Embryonic facial prominence (tissue), 1 donor: Measurements from ENCODE around the gene IGDCC3.

ENCODE experiments used
- DNase-seq: peaks from one replicate; pipeline ENCODE4 v3.0.0-alpha.2; 2016; ENCODE audit errors: extremely low spot score

IGDCC3 gene

DNA sequence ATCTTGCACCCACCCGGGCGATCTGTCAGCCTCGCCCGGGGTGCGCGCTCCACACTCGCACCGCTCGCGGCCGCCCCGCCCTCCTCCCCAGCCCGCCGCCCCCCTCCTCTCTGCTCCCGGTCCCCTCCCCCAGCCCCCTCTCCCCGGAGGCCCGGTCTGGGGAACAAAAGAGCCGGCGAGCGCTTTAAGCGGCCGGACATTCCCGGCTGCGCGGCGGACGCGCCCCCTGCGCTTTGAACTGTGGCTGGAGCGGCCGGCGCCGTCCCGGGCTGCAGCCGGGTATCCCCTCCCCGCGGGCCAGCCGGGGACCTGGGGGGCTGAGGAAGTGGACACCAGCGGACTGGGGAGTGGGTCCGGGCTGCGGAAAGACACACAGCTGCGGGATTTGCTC, at the start of gene IGDCC3:
IGDCC3 (minus strand) TSS at position 27 of the 391 bp plus-strand sequence. CDS start 214 bp downstream, outside the sequence.
- DNase-seq = no peak

DNA sequence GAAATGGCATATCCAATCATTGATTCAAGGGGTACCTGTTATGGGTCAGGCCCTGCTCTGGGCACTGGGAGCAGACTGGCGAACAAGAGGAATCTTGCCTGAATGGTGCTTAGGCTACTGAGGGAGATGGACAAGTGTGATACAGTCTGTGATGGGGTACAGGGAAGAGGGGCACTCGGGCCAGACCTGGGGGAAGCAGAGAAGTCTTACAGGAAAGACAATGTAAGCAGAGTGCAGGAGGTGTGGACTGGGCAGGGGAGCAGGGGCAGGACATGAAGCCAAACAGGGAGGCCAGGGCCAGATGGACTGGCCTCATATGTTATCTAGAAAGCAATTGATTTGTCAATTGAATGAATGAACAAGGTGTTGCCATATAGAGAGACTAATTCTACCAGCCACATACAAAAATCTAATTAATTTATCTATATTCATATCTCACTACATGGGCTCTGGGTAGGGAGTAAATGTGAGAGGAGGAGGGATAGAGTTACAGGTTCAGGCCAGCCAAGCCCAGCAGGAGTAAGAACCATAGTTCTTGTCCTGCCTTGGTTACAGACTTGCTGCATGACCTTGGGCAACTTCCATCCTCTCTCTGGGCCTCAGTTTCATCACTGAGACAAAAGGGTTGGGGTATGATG, 48.5 kb upstream of the IGDCC3 start:
- DNase-seq = no peak

DNA sequence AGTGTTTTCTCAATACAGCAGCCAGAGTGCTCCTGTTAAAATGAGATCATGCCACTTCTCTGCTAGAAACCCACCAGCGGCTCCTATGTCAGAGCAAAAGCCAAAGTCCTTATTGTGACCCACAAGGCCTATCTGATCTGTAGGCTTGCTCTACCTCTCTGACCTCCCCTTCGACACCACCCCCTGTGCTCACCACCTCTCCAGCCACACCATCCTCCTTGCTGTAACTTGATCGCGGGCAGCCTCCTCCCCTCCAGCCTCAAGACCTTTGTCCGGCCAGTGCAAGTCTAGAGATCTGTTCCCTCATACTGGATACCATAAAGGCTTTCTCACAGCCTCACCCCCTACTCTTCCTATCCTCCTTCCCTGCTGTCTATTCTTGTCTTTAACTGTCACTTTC, 46.9 kb upstream of the IGDCC3 start:
- DNase-seq = no peak

DNA sequence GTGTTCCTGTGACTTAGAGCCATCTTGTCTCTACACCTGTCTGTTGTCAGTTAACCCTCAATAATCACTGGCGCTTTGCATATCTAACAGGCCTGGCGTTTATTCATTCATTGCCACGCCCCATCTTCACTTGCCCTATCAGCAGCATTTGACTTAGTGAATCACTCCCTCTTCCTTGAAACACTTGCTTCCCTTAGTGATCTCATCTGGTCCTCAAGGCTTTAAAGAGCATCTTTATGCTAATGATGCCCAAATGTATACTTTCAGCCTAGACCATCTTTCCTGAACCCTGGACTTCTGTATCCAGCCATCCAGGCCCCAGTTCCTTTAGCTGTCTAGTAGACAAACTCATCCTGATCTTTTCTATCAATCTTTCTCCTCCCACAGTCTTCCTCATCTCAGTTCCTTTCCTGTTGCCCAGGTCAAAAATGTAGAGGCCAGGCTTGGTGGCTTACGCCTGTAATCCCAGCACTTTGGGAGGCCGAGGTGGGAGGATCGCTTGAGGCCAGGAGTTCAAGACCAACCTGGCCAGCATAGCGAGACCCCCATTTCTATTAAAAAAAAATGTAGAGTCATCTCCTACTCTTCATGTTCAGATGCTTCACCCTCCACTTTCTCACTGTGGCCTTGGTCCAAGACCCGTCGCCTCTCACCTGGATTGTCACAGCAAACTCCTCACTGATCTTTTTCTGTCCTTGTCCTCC, 46.3 kb upstream of the IGDCC3 start:
- no peak for DNase-seq

DNA sequence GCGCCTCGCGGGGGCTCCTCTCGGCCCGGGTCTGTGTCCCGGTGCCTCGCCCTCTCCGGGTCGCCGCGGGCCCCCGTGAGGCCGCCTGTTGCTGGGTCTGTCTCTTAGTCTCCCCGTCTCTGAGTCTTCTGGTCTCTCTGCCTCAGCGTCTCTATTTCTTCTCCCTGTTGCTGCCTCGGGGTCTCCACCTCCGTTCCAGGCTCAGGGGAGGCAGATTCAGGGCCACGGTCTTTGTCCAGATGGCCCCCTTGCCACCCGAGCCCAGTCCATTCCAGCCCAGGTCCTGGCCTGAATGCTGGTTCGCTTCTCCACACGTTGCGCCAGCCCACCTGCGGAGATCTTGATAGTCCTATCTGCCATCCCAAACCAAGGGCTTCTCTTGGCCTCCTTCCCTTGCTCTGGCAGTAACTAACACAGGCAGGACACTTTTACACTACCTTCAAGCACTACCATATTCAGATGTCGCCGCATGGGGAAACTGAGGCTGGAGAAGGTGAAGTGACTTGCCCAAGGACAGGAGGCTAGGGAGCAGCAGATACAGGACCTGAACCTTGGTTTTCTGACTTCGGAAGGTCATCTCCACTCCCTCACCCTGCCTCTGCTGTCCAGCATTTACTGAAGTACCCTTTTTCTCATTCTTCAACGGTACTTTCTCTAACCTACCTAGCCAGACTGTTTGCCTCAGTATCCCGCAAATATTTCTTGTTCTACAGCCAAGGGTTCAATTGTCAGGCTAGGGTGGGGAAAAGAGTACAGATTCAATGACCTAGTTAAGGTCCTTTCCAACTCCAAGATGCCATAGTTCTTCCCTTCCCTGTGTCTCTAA, 45.6 kb upstream of the IGDCC3 start:
- no peak for DNase-seq

DNA sequence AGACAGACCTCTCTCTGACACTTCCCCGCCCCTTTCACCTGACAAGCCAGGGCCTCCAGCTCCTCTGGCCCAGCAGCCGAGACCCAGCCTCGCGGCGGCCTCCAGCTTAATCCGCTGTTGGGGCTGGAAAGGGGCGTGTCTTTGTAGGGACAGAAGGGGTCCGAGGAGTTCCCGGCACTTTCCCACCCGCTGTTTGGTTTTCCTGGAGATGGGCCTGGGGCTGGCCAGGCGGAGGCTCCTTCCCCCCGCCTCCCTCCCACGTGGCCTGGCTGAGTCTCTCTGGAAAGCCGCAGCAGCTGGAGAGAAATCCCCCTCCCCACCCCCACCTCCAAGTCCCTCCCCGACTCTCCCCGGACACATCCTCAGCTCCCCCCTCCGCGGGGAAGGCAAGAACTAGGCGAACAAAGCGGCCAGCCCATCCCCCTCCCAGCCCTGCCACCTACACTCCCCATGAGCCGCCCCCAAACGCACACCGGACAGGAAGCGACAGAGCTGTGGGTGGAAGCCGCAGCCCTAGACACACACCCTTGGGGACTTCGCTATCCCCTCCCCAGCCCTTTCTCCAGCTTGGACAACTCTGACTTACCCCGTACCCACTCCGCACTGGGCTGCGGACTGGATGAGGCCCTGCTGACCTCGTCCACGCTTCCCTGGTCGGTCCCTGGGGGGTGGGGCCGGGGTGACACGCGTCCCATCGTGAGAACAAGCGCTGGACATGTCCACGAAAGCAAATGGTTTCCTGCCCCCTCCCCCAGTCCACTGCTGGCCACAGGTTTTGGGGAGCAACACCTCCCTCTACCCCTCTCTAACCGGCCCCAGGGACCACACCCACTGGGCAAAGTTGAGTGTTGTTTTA, 43.8 kb upstream of the IGDCC3 start:
- peak; percentile 53 for DNase-seq

DNA sequence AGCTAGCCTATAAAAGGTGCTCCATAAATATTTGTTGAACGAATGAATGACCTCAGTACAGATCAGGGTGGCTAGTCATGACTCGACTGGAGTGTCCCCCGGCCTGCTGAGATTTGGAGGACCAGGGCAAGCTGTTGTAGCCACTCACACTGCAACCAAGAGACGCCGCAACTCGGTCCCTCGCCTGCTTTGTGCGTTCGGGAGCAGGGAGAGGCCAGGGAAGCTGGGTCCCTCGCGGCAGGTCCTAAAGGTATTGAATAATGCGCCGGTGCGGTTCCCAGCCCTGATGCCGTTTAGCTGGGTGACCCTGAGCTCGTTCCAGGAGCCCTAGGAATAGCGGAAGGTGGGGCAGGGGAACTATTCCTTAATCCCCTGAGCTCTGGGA, 43.2 kb upstream of the IGDCC3 start:
- no peak for DNase-seq

DNA sequence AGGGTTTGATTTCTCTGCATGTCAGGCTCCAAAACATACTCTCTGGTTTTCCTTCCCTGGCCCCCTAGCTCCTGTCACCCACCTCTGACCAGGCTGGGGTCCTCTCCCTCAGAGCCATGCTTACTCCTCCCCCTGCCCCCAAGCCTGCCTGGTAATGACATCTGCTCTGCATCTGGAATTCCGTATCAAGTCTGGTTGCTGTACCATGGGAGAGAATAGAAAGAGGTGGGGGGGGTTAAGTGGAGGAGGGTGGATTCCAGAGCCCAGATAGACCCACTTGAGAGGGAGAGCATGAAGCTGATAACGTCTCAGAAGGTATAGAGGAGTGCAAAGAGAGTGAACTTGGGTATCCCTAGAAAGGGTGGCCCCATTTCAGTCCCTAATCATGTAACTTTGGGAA, 40.8 kb upstream of the IGDCC3 start:
- DNase-seq = no peak

DNA sequence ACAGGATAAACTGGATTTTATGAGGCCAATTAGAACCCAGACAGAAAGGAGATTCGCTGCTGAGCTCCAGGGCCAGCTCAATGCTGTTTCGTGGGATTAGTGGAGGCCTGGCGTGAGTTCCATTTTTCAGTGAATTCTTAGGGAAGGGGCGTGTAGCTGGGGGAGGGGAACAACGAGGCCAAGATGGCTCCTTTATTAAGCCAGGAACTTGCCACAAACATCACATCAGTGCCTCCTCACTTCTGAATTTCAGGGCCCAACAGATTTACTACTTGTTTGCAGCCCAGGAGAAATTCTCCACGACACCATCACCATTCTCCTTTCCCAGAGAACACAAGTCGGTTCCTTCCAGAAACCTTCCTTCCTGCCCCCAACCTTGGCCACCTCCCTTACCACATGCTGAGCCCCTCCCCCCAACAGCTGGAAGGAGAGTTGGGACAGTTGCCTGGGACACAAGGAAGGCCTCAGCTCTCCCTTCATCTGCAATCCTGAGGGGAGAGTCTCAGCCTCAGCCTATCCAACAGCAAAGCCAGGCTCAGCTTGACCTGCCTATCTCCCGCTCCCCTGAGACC, 39.1 kb upstream of the IGDCC3 start:
- DNase-seq = no peak

DNA sequence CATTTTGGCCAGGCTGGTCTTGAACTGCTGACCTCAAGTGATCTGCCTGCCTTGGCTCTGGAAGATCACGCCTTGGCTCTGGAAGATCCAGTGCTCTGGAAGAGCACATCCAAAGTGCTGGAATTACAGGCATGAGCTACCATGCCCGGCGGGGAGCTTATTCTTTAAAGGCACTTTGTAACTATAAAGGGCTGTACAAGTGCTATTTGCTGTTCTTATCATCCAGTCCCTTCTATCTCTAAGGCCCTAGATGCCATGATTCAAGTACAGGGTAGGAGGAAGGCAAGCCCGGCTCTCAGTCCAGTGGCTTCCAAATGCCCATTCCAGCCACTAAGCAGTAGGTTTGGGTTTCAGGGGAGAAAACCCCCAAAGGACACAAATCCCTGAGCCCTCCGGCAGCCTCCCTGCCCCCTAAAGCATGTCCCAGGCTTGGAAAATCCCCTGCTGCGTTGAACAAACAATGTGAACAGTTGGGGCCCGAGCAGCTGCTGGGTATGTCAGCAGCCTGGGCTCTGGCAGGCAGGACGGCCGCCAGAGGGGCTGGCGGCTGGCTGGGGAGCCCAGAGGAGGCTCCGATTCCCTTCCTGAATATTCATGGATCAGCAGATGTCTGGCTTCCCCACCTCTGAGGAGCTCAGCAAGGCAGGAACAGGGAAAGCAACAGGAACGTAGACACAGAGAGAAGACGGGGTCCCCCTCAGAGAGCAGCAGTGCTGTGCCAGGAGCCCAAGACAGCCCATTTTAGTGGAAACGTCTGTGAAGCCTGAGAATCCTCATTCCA, 37.2 kb upstream of the IGDCC3 start:
- peak; percentile 50 for DNase-seq

DNA sequence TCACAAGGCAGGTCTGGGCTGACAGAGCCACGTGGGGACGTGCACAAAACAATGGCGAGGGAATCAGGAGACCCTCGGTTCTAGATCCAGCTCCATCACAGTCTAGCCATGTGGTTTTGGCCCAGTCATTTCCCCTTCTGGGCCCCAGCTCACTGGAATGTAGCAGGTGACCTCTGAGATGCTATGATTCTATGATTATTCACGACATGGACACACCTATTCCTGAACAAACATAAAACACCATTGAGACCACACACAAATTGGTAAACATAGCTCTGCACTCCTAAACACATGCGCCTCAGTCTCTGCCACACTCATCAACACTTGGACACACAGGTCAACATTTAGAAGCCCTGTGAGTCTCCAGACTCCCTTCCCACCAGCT, 36.0 kb upstream of the IGDCC3 start:
- no peak for DNase-seq

DNA sequence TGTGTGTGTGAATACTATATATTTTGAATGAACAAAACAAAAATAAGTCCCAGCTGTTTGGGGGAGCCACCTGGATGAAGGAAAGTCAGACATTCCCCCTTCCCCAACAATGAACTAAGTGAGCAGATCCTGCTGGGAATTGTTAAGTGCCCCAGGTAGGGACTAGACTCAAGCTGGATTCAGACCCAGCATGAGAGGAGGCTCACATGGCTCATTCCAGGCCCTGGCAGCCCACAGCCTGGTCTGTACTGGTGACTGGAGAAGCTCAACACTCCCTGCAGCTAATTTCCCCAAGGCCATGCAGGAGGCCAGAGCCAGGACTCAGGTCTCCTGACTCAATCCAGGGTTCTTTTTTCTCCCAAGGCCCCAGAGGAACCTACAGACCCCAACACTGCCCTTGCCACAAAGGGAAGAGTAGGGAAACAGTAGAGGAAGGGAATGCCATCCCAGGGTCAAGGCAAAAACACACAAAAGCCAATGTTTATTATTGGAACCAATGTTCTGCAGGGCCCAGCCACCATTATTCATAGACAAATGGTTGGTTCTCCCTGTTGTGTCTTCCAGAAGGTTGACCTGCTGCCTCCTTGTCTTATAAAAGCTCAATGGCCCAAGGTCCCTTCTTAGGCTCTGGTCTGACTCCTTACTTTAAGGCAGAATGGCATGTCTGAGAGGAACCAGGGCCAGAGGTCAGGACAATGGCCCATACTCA, 35.4 kb upstream of the IGDCC3 start:
- no peak for DNase-seq

DNA sequence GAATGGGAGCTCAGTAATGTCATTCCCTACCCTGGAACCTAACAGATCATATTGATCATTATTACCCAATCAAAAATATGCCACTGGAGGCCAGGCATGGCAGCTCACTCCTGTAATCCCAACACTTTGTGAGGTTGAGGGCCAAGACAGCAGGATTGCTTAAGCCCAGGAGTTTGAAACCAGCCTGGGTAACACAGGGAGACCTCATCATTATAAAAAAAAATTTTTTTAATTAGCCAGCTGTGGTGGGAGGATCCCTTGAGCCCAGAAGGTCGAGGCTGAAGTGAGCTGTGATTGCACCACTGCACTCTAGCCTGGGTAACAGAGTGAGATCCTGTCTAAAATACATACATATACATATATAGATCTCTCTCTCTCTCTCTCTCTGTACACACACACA, 34.8 kb upstream of the IGDCC3 start:
- no peak for DNase-seq

DNA sequence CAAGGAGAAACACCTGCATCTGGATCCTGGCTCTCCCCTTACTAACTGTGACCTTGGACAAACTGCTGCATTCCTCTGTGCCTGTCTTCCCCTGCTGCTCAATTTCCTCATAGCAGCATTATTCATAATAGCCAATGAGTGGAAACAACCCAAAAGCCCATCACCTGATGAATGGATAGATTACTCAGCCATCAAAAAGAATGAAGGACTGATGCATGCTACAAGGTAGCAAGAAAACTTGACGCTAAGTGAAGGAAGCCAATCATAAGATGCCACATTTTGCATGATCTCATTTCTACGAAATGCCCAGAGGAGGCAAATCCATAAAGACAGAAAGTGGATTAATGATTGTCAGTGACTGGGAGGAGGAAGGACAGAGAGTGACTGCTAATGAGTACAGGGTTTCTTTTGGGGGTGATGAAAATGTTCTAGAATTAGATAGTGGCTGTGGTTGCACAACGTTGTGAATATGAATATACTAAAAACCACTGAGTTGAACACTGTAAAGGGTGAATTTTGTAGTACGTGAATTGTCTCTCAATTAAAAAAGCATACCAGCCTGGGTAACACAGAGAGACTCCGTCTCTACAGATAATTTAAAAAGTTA, 33.8 kb upstream of the IGDCC3 start:
- DNase-seq = no peak

DNA sequence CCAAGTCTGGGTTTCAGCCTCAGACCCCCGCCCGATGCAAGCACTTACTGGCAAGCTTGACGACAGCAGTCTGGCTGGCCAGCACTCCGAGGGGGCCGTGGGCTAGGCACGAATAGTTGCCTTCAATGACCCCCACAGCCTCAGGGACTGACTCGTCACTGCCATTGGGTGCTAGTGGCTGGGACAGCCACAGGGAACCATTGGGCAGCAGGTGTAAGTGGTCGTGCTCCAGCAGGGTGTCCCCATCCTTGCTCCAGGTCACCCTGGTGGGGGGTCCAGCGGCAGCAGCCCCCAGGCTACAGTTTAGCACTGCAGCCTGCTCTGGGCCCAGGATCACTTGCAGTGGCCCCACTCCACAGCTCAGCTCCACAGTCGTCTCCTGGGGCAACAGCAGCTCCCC, 33.2 kb upstream of the IGDCC3 start:
- no peak for DNase-seq

DNA sequence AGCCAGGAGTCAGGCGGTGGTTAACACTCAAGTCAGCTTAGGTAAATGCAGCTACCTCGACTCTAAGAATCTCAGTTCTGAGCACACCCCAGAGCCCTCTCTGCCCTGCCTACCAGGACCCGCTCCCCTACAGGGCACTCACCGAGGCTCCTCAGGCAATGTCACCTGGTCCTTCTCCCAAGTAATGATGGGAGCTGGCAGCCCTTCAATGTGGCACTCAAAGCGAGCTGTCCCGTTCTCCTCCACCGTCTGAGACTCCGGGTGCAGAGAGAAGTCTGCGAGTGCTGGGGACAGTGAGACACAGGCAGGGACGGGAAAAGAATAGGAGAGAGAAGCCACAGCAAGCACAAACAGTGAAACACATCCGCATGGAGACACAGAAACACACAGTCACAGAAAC, 32.2 kb upstream of the IGDCC3 start:
- no peak for DNase-seq

DNA sequence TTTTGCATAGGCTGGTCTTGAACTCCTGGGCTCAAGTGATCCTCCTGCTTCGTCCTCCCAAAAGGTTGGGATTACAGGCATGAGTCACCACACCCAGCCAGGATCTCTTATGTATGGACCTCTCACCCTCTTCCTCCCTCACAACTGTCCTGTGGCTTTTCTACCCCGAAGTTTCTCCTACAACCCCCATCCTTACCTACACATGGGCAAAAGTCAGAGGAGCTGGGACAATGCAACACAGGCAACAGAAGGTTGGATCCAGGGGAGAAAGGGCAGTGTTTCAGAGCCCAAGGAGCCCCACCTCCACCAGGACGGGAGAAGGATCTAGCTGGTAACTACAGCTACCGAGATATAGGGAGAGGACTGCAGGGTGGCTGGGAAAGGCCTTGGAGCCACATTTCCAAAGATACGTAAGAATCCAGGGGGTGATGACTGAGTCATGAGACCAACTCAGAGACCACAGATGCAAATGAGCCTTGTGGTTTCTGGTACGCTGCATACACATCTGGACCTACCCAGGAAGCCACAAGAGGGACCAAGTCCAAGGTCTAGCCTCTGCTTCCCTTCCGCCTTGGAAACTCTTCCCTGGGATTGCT, 31.3 kb upstream of the IGDCC3 start:
- no peak for DNase-seq

DNA sequence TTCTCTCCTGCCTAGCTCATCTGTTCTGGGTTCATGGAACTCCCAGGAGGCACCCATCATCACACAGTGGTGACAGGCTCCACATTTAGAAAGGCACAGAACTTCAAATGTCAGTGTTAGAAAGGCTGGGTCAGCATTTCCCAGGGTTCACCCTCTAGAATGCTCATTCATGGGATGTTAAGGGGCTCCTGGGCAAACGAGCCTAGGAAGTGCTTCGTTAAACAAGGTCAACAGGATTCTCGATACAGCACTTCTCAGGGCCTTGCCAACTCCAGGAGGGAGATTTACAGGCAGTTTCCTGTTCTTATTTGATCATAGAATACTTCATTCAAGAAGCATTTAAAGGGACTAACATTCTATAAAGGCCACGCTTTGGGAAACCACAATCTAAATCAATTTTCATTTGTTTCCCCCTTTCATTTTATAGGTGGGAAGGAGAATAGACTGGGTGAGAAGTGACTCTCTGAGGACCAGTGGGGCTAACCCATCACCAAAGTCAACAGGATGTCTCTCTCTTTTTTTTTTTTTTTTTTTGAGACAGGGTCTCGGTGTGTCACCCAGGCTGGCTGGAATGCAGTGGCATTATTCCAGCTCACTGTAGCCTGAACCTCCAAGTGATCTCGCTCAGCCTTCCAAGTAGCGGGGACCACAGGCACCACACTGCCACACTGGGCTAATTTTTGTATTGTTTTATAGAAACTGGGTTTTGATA, 30.7 kb upstream of the IGDCC3 start:
- DNase-seq = no peak
